Measurements from ENCODE around the gene CAND2.

CAND2 gene

GRCh38 chr3:12825156-12825555, 28.7 kb downstream of the CAND2 start:
- Histone ChIP-seq H3K4me1 (ENCODE audit: low read length) (no peaks in the 10 kb centered on the region), H3K9me3 (ENCODE audit: insufficient read depth, low read length) (no peaks in the 10 kb centered on the region), H3K27me3 (ENCODE audit: low read depth, low read length) (no peaks in the 10 kb centered on the region), H3K4me2 (ENCODE audit: low read length) (no peak overlapping the region), H3K27ac (ENCODE audit: low read length) (no peak overlapping the region), H3K4me3 (ENCODE audit: low read length) (no peak overlapping the region), H3K79me2 (ENCODE audit: low read length) (no peaks in the 10 kb centered on the region), H4K20me1 (ENCODE audit: insufficient read depth, low read length) (no peaks in the 10 kb centered on the region), H3K9ac (ENCODE audit: low read length) (no peak overlapping the region), H3K36me3 (replicated peaks; ENCODE audit: low read depth, low read length) (peaks cover 8% of the 10 kb centered on the region), H2AFZ (ENCODE audit: low read depth, low read length) (no peak overlapping the region)
- no peak for TF ChIP-seq CTCF (IDR thresholded peaks at IDR 0.05; ENCODE audit: low read depth, low read length)
- no peak for TF ChIP-seq EZH2phosphoT487 (IDR thresholded peaks at IDR 0.05; ENCODE audit: low read depth)

GRCh38 chr3:12828751-12829150, 32.3 kb downstream of the CAND2 start:
- H4K20me1 ChIP-seq (ENCODE audit: insufficient read depth, low read length) = peaks cover 15% of the 10 kb centered on the region
- H3K4me2 ChIP-seq (ENCODE audit: low read length) = no peak overlapping the region
- H3K27me3 ChIP-seq (ENCODE audit: low read depth, low read length) = no peaks in the 10 kb centered on the region
- H3K4me3 ChIP-seq (ENCODE audit: low read length) = no peak overlapping the region
- no peak overlapping the region for H3K27ac ChIP-seq (ENCODE audit: low read length)
- peaks cover 36% of the 10 kb centered on the region for H3K36me3 ChIP-seq (replicated peaks; ENCODE audit: low read depth, low read length)
- no peak for TF ChIP-seq CTCF (IDR thresholded peaks at IDR 0.05; ENCODE audit: low read depth, low read length)
- no peak for TF ChIP-seq EZH2phosphoT487 (IDR thresholded peaks at IDR 0.05; ENCODE audit: low read depth)
- no peaks in the 10 kb centered on the region for H3K79me2 ChIP-seq (ENCODE audit: low read length)
- no peak overlapping the region for H3K9ac ChIP-seq (ENCODE audit: low read length)
- no peaks in the 10 kb centered on the region for H3K9me3 ChIP-seq (ENCODE audit: insufficient read depth, low read length)
- no peak overlapping the region for H2AFZ ChIP-seq (ENCODE audit: low read depth, low read length)
- H3K4me1 ChIP-seq (ENCODE audit: low read length) = no peaks in the 10 kb centered on the region

- H3K79me2 ChIP-seq (ENCODE audit: low read length) = no peaks in the 10 kb centered on the region
- H2AFZ ChIP-seq (ENCODE audit: low read depth, low read length) = no peak overlapping the region
- H3K9ac ChIP-seq (ENCODE audit: low read length) = no peak overlapping the region
- no peak for TF ChIP-seq EZH2phosphoT487 (IDR thresholded peaks at IDR 0.05; ENCODE audit: low read depth)
- no peak for TF ChIP-seq CTCF (IDR thresholded peaks at IDR 0.05; ENCODE audit: low read depth, low read length)
- H3K27me3 ChIP-seq (ENCODE audit: low read depth, low read length) = no peaks in the 10 kb centered on the region
- H3K4me3 ChIP-seq (ENCODE audit: low read length) = no peak overlapping the region
- H3K27ac ChIP-seq (ENCODE audit: low read length) = no peak overlapping the region
- H3K9me3 ChIP-seq (ENCODE audit: insufficient read depth, low read length) = no peaks in the 10 kb centered on the region
- no peaks in the 10 kb centered on the region for H3K4me1 ChIP-seq (ENCODE audit: low read length)
- no peak overlapping the region for H3K4me2 ChIP-seq (ENCODE audit: low read length)
- peaks cover 42% of the 10 kb centered on the region for H3K36me3 ChIP-seq (replicated peaks; ENCODE audit: low read depth, low read length)
- peaks cover 21% of the 10 kb centered on the region for H4K20me1 ChIP-seq (ENCODE audit: insufficient read depth, low read length)
Observed at GRCh38 chr3:12829404-12829803, 32.9 kb downstream of the CAND2 start.

- no peak overlapping the region for H3K4me3 ChIP-seq (ENCODE audit: low read length)
- H3K27ac ChIP-seq (ENCODE audit: low read length) = no peak overlapping the region
Observed at GRCh38 chr3:12829886-12830784, 33.7 kb downstream of the CAND2 start.

More at GRCh38 chr3:12829886-12830784, 33.7 kb downstream of the CAND2 start:
- H3K9ac ChIP-seq (ENCODE audit: low read length) = no peak overlapping the region
- H3K9me3 ChIP-seq (ENCODE audit: insufficient read depth, low read length) = no peaks in the 10 kb centered on the region
- H3K4me2 ChIP-seq (ENCODE audit: low read length) = no peak overlapping the region
- no peaks in the 10 kb centered on the region for H3K4me1 ChIP-seq (ENCODE audit: low read length)
- no peaks in the 10 kb centered on the region for H3K79me2 ChIP-seq (ENCODE audit: low read length)
- H4K20me1 ChIP-seq (ENCODE audit: insufficient read depth, low read length) = peaks cover 27% of the 10 kb centered on the region
- H3K36me3 ChIP-seq (replicated peaks; ENCODE audit: low read depth, low read length) = peaks cover 50% of the 10 kb centered on the region
- TF ChIP-seq EZH2phosphoT487 (IDR thresholded peaks at IDR 0.05; ENCODE audit: low read depth) (no peak), CTCF (IDR thresholded peaks at IDR 0.05; ENCODE audit: low read depth, low read length) (0 out of 2 replicates have a peak, but pooled peaks have one; percentile 2)
- no peaks in the 10 kb centered on the region for H3K27me3 ChIP-seq (ENCODE audit: low read depth, low read length)
- H2AFZ ChIP-seq (ENCODE audit: low read depth, low read length) = no peak overlapping the region

Data from OCI-LY3 (cell line).